A673 (cell line): ENCODE data around the gene CLEC16A.

ENCODE experiments used
- EZH2 ChIP-seq: fragments of 200-600 bp; sonication (generic); IDR thresholded peaks from 2 replicates; pipeline ENCODE4 v1.6.1; 2017; ENCODE audit warnings: borderline replicate concordance, low read depth, mild to moderate bottlenecking, mixed read lengths, antibody characterized with exemption, low read length; ENCODE audit not compliant: poor library complexity, severe bottlenecking
- TF ChIP-seq, protein P1 (sequence below): fragments of 300-800, 200-600 bp; sonication (generic); conservative IDR thresholded peaks from 2 replicates; pipeline ENCODE4 v1.5.1; 2017; ENCODE audit warnings: low read depth, mild to moderate bottlenecking, antibody characterized with exemption, low read length, moderate library complexity, mixed read lengths

GRCh38 chr16:11100239-11100750, 155.9 kb downstream of the CLEC16A start:
- TF ChIP-seq, protein P1, sequence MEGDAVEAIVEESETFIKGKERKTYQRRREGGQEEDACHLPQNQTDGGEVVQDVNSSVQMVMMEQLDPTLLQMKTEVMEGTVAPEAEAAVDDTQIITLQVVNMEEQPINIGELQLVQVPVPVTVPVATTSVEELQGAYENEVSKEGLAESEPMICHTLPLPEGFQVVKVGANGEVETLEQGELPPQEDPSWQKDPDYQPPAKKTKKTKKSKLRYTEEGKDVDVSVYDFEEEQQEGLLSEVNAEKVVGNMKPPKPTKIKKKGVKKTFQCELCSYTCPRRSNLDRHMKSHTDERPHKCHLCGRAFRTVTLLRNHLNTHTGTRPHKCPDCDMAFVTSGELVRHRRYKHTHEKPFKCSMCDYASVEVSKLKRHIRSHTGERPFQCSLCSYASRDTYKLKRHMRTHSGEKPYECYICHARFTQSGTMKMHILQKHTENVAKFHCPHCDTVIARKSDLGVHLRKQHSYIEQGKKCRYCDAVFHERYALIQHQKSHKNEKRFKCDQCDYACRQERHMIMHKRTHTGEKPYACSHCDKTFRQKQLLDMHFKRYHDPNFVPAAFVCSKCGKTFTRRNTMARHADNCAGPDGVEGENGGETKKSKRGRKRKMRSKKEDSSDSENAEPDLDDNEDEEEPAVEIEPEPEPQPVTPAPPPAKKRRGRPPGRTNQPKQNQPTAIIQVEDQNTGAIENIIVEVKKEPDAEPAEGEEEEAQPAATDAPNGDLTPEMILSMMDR: no peak
- no peak for TF ChIP-seq EZH2
